ENCODE measurements around the gene LRRC8A. TPM values are rescaled to one million over a fixed set of nuclear protein-coding genes. Genes with fewer than 3 reads are reported as not detected.

LRRC8A gene
- total and polyA plus RNA-seq, 2 of the 8 experiments (the other 6 are each of a cell fraction or from before 2014, with no cell fraction given), result 103 to 111 TPM

- TF ChIP-seq SIN3A (conservative IDR thresholded peaks at IDR 0.05 in 1 of 2, IDR thresholded peaks at IDR 0.05 in 1 of 2; ENCODE audit: low read depth in 1 of 2, low read length in 2 of 2) (no peak), JUND (IDR thresholded peaks at IDR 0.05; ENCODE audit: low read length) (no peak), ATF2 (IDR thresholded peaks at IDR 0.05; ENCODE audit: low read length) (no peak), RFX5 (IDR thresholded peaks at IDR 0.05; ENCODE audit: borderline replicate concordance, low read depth, low read length) (no peak), SP1 (IDR thresholded peaks at IDR 0.05; ENCODE audit: low read depth, low read length) (no peak), E2F6 (IDR thresholded peaks at IDR 0.05) (no peak), SP2 (IDR thresholded peaks at IDR 0.05; ENCODE audit: low read length) (no peak)
Measured at GRCh38 chr9:128940271-128940921, 58.5 kb downstream of the LRRC8A start (continued).
